OCI-LY3 (cell line): ENCODE results near the gene SYNDIG1.

ENCODE experiments used
- CTCF ChIP-seq: fragments of 200-600, 300-600 bp; sonication (generic); IDR thresholded peaks from 2 replicates; pipeline ENCODE4 v1.5.1; 2014; ENCODE audit warnings: antibody characterized with exemption, low read length, low read depth
- EZH2phosphoT487 ChIP-seq: fragments of 200-600 bp; shearing (Covaris generic); IDR thresholded peaks from 2 replicates; pipeline ENCODE4 v1.6.1; 2018; ENCODE audit warnings: antibody characterized with exemption, mixed run types, low read depth

DNA sequence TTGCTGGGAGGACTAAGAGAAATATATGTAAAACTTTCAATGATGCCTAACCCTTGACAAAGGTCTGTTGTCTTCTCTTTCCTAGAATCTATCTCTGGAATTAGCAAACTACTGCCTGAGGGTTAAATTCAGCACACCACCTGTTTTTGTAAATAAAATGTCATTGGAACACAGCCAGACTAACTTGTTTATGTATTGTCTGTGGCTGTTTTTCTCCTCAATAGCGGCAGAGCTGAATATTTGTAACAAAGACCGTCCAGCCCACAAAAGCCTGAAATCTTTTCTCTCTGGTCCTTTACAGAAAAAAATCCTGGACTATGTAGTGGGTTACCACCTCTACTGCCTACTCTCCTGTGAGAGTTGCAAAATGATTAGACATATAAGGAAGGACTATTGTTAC, 33.3 kb upstream of the SYNDIG1 start:
- TF ChIP-seq CTCF (no peak), EZH2phosphoT487 (no peak)
